ENCODE results near the gene RALB. TPM values are rescaled to one million over a fixed set of nuclear protein-coding genes. Genes with fewer than 3 reads are reported as not detected.

Gene RALB
- total and polyA plus RNA-seq, 2 experiments from 2014 or later, result 15.2 to 17.4 TPM

- TF ChIP-seq, protein P1, sequence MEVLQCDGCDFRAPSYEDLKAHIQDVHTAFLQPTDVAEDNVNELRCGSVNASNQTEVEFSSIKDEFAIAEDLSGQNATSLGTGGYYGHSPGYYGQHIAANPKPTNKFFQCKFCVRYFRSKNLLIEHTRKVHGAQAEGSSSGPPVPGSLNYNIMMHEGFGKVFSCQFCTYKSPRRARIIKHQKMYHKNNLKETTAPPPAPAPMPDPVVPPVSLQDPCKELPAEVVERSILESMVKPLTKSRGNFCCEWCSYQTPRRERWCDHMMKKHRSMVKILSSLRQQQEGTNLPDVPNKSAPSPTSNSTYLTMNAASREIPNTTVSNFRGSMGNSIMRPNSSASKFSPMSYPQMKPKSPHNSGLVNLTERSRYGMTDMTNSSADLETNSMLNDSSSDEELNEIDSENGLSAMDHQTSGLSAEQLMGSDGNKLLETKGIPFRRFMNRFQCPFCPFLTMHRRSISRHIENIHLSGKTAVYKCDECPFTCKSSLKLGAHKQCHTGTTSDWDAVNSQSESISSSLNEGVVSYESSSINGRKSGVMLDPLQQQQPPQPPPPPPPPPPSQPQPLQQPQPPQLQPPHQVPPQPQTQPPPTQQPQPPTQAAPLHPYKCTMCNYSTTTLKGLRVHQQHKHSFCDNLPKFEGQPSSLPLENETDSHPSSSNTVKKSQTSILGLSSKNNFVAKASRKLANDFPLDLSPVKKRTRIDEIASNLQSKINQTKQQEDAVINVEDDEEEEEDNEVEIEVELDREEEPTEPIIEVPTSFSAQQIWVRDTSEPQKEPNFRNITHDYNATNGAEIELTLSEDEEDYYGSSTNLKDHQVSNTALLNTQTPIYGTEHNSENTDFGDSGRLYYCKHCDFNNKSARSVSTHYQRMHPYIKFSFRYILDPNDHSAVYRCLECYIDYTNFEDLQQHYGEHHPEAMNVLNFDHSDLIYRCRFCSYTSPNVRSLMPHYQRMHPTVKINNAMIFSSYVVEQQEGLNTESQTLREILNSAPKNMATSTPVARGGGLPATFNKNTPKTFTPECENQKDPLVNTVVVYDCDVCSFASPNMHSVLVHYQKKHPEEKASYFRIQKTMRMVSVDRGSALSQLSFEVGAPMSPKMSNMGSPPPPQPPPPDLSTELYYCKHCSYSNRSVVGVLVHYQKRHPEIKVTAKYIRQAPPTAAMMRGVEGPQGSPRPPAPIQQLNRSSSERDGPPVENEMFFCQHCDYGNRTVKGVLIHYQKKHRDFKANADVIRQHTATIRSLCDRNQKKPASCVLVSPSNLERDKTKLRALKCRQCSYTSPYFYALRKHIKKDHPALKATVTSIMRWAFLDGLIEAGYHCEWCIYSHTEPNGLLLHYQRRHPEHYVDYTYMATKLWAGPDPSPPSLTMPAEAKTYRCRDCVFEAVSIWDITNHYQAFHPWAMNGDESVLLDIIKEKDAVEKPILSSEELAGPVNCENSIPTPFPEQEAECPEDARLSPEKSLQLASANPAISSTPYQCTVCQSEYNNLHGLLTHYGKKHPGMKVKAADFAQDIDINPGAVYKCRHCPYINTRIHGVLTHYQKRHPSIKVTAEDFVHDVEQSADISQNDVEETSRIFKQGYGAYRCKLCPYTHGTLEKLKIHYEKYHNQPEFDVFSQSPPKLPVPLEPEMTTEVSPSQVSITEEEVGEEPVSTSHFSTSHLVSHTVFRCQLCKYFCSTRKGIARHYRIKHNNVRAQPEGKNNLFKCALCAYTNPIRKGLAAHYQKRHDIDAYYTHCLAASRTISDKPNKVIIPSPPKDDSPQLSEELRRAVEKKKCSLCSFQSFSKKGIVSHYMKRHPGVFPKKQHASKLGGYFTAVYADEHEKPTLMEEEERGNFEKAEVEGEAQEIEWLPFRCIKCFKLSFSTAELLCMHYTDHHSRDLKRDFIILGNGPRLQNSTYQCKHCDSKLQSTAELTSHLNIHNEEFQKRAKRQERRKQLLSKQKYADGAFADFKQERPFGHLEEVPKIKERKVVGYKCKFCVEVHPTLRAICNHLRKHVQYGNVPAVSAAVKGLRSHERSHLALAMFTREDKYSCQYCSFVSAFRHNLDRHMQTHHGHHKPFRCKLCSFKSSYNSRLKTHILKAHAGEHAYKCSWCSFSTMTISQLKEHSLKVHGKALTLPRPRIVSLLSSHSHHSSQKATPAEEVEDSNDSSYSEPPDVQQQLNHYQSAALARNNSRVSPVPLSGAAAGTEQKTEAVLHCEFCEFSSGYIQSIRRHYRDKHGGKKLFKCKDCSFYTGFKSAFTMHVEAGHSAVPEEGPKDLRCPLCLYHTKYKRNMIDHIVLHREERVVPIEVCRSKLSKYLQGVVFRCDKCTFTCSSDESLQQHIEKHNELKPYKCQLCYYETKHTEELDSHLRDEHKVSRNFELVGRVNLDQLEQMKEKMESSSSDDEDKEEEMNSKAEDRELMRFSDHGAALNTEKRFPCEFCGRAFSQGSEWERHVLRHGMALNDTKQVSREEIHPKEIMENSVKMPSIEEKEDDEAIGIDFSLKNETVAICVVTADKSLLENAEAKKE (CRISPR knock-in tag; IDR thresholded peaks at IDR 0.05), result no peak
- no peak for TF ChIP-seq ZNF331 (CRISPR knock-in tag; IDR thresholded peaks at IDR 0.05; ENCODE audit: low read depth)
- TF ChIP-seq ZNF114 (CRISPR knock-in tag; IDR thresholded peaks at IDR 0.05), result no peak
Observed at GRCh38 chr2:120237491-120237902, 15.2 kb upstream of the RALB start (continued).

DNA sequence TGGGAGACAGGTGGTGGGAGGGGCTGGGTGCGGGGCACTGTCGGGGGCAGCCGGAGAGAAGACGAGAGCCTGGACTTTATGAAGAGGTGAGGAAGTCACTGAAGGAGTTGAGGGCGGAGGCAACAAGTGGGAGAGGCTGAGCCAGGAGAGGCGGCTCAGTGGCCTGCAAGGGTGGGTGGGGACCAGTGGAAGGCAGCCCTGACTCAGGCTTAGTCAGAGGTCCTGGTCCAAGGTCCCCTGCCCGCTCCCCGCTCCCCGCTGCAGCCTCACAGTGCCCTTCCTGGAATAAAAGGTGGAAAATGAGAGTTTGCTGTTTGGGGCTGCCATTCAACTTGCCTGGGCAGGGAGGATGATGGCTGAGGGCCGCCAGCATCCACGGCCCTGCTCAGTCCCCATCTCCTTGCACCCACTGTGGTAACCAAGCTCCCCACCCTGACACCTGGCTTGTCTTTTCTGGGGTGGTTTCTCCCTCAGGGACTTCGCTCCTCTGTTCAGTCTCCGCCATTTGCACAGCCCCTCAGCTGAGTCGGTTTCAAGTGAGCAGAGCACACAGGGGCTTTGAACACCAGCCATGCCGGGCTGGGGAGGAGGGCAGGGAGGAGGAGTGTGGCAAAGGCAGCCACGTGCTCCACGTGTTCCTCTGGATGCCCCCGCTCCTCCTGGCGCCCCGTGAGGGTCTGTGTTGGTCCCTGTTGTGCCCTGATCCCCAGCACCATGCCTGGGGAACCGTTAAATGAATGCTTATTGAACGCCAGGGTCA, 13.7 kb upstream of the RALB start:
- Histone ChIP-seq H3K36me3 (ENCODE audit: insufficient read depth) (no peaks in the 10 kb centered on the region), H3F3A (replicated peaks; ENCODE audit: low read depth) (no peaks in the 10 kb centered on the region), H3K9me2 (ENCODE audit: insufficient read depth) (no peaks in the 10 kb centered on the region), H3K4me1 (ENCODE audit: insufficient read depth) (peaks cover 9% of the 10 kb centered on the region), H3K27me3 (ENCODE audit: insufficient read depth) (no peaks in the 10 kb centered on the region), H2AFZ (peak overlapping the region; percentile 94), H3K79me2 (replicated peaks; ENCODE audit: insufficient read depth) (no peaks in the 10 kb centered on the region), H3K27ac (ENCODE audit: low read depth) (no peak overlapping the region), H3K4me3 (no peak overlapping the region), H3K4me2 (peak overlapping the region; percentile 71), H4K20me1 (replicated peaks; ENCODE audit: insufficient read depth) (peaks cover 4% of the 10 kb centered on the region; the same call in 1 of the 2 replicates)
- no peak overlapping the region for H3K4me3 Mint-ChIP-seq
- H3K9me3 Mint-ChIP-seq, result peaks cover 3% of the 10 kb centered on the region; the same call in 1 of the 3 replicates
- H3K27me3 Mint-ChIP-seq (ENCODE audit: insufficient read depth, low read depth, poor library complexity), result peaks cover 16% of the 10 kb centered on the region
- 0 out of 3 replicates have a peak, but pooled peaks cover 3% of the 10 kb centered on the region for H3K36me3 Mint-ChIP-seq (ENCODE audit: low read depth)
- H3K4me1 Mint-ChIP-seq, result peaks cover 16% of the 10 kb centered on the region
- DNase-seq (ENCODE audit: low spot score), result no peak
- no peak overlapping the region for H3K27ac Mint-ChIP-seq
- ATAC-seq, result peak; percentile 14; the same call in 2 of the 3 replicates
- TF ChIP-seq, protein P2, sequence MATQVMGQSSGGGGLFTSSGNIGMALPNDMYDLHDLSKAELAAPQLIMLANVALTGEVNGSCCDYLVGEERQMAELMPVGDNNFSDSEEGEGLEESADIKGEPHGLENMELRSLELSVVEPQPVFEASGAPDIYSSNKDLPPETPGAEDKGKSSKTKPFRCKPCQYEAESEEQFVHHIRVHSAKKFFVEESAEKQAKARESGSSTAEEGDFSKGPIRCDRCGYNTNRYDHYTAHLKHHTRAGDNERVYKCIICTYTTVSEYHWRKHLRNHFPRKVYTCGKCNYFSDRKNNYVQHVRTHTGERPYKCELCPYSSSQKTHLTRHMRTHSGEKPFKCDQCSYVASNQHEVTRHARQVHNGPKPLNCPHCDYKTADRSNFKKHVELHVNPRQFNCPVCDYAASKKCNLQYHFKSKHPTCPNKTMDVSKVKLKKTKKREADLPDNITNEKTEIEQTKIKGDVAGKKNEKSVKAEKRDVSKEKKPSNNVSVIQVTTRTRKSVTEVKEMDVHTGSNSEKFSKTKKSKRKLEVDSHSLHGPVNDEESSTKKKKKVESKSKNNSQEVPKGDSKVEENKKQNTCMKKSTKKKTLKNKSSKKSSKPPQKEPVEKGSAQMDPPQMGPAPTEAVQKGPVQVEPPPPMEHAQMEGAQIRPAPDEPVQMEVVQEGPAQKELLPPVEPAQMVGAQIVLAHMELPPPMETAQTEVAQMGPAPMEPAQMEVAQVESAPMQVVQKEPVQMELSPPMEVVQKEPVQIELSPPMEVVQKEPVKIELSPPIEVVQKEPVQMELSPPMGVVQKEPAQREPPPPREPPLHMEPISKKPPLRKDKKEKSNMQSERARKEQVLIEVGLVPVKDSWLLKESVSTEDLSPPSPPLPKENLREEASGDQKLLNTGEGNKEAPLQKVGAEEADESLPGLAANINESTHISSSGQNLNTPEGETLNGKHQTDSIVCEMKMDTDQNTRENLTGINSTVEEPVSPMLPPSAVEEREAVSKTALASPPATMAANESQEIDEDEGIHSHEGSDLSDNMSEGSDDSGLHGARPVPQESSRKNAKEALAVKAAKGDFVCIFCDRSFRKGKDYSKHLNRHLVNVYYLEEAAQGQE (IDR thresholded peaks at IDR 0.05; ENCODE audit: unreplicated experiment), result no peak
- TF ChIP-seq EZH2 (IDR thresholded peaks at IDR 0.05; ENCODE audit: low read depth, unreplicated experiment) (no peak), POLR2AphosphoS5 (IDR thresholded peaks at IDR 0.05; ENCODE audit: low read depth) (no peak), ETS1 (IDR thresholded peaks at IDR 0.05) (no peak)

Measured in GM23338 (cell line).